GM19238 (cell line): Measurements from ENCODE around the gene HMGCS2.

Source experiments
- DNase-seq: peaks from one replicate; pipeline ENCODE4 v3.0.0; 2011; ENCODE audit warnings: low spot score; ENCODE audit not compliant: insufficient read length

HMGCS2 gene

DNA sequence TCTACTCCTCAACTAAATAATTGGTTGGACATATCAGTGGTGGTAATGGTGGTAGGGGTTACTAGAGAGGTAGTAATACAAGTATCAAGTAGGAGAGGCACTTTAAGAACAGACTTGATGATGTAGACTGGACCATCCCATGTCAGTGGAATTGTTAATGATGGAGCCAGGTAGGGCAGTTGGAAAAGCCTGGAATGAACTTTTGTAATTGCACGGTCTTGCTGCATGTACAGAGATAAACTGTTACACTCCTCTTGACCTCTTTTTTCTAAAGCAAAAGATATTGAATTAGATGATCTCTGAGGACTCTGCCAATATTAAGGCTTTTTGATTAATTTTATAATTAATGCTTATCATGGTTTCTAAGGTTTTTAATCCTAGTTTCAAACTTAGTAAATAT, 5.8 kb downstream of the HMGCS2 start:
- DNase-seq: no peak

DNA sequence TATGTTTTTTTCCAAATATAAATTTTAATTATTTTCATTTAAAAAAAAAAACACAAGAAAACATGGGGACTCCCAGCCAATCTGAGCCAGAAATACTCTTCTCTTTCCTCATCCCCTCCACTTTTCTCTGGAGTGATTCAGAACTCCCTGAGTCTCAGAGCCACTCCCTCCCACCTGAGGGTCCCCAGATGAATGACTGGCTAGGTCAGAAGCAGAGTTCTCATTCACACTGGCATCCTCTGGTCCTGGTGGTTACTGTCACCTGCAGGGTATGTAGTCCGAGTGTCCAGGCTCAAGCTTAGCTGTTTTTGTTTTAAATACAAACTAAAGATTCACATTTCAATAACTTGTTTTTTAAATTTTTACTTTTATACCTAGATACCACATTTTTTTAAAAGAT, 6.3 kb downstream of the HMGCS2 start:
- DNase-seq: no peak

DNA sequence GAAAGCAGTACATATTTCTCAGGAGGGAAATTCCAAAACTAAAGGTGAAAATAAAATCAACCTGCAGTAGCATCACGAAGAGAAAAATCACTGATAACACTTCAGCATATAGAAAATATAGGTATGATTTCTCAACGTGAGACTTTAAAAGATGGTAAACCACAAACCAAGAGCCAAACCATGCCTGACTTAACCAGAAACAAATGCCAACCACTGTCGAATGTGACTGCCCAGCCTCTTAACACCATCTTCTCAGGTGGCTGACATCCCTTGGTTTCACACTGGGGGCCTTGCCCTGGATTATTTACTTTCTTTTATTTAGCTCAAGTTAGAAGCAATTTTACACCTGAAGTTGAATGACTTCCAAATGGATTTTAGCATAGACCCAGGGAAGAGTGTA, 10.1 kb downstream of the HMGCS2 start:
- no peak for DNase-seq

DNA sequence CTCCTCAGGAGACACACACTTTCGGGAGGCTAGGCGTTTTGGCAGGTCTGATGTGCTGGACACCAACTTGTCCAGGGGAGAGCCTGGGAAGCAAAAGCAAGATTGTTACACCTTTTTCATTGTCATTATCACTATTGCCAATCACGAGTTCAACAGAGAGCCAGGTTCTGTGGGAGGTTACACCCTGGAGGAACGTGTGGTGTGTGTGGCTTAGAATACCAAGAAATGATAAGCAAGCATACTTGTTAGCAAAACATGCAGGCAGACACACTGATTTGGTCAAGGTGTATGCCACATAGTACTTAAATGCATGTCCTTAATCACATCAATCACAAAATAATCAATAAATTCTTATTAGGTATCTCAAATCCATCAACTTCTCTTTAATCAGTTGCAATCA, 16.1 kb downstream of the HMGCS2 start:
- no peak for DNase-seq

DNA sequence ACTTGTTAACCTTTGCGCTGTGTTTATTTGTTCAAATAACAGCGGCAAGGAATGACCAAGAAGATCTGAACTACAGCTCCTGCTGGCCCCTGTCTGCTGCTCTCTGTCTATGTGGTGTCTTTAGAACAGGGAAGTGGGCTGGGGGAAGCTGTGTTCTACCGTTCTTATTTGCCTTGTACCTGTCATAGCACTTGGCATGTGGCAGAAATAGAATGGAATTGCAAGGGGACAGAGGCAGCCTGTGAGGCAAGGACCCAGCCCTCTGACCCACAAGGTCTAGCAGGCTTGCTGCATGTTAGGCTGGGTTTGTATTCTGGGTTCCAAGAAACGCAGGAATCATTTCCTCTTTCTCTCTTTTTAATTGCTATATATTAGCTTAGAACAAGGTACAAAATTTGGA, 20.7 kb downstream of the HMGCS2 start:
- no peak for DNase-seq

DNA sequence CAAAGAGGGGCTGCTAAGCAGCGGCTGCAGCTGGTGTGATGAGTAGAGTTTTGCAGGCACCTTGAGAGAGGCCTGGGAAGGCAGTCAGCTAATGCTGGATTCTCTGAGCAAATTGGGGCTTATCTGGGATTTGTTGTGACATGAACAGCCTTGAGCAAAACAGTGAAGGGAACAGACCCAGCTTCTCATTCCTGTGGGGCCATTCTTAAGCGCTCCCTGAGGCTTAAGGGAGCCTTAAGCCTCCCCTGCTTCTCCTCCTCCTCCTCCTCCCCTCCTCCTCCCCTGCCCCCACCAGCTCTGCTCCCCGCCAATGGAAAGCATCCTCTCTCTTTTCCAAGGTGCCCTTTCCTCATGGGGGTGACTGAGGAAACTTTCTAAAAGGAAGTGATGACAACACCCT, 21.3 kb downstream of the HMGCS2 start:
- no peak for DNase-seq

DNA sequence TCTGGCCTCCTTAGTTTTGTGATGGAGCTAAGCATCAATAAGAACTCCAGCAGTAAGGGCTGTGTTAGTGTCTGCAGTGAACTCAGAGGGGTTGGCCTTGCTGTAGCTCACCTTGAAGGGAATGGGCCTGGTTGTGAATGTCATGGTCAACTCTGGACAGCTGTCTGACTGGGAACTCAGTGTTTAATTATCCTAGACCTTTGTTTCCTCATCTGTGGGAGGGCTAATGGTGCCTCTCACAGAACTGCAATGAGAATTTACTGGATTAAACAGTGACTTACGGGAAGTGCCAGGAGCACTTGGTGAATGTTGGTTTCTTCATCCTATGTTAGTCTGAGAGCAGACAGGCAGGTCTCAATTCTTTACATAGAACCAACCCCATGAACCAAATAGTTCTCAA, 23.7 kb downstream of the HMGCS2 start:
- DNase-seq: no peak

DNA sequence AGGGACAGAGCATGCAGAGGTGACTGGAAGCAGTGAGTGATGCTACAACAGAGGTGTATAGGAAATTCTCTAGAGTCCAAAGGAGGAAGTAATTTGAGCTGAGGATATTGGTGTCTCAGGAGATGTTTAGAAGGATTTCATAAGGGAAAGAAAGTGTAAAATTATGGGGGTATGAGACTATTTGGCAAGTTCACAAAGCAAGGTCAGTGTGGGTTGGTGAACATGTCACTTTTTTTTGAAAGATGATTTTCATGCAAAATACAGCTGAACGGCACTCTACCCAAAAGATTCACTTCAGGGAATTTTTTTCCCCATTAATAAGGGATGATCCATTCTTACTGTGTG, 24.1 kb downstream of the HMGCS2 start:
- DNase-seq: no peak

DNA sequence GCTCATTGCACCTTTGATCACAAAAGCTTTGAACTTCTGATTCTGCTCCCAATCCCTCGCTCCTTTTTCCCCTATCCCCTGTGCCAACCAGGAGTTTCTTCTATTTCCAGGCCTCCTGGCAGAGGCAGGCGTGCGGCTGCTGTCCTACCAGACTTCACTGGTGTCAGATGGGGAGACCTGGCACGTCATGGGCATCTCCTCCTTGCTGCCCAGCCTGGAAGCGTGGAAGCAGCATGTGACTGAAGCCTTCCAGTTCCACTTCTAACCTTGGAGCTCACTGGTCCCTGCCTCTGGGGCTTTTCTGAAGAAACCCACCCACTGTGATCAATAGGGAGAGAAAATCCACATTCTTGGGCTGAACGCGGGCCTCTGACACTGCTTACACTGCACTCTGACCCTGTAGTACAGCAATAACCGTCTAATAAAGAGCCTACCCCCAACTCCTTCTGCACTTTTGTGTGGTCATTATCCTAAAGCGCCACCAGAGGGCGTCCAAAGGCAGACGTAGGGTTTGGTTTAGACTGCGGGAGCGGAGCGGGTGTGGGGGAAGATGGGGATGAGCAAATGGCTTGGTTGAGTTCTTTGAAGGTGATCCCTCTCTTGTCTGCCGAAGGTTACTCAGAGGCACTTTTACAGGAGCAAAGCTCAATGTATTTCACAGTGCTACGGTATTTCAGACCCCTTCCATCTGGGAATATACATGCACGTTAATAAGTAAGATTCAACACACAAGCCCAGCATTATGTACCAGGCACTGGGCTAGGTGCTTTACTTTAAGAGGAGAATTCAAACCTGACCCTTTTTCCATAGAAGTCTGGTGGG, 24.7 kb downstream of the HMGCS2 start:
- peak; percentile 47 for DNase-seq

DNA sequence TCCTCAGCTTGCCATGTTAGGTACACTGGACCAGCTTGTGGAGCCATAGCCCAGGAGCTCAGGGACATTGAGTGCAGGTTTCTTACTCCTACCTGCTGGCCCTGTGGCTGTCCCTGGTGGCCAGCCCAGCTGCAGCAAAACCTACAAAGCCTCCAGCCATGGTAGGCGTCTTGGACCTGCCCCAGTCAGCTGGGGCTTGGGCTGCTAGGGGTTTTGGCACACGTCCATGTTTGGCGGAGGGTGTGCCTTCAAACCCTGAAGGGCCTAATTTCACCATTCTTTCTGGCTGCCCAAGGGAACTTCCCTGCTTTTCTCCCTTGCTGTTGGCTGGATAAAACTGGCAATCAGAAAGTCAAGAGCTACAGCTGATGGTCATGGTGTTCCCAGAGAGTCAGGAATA, 25.4 kb downstream of the HMGCS2 start:
- DNase-seq: no peak

DNA sequence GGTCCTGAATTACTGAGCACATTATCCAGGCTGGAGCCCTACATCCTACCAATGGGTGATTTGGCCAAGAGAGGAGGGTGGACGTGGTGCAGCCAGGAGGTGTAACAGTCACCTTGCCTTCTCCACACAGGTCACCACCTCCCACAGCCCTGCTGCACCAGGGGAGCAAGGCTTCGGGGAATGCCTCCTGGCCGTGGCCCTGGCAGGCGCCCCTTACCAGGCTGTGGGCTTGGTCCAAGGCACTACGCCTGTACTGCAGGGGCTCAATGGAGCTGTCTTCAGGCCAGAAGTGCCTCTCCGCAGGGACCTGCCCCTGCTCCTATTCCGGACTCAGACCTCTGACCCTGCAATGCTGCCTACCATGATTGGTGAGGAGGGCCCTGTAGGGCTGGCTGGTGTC, 26.0 kb downstream of the HMGCS2 start:
- no peak for DNase-seq

DNA sequence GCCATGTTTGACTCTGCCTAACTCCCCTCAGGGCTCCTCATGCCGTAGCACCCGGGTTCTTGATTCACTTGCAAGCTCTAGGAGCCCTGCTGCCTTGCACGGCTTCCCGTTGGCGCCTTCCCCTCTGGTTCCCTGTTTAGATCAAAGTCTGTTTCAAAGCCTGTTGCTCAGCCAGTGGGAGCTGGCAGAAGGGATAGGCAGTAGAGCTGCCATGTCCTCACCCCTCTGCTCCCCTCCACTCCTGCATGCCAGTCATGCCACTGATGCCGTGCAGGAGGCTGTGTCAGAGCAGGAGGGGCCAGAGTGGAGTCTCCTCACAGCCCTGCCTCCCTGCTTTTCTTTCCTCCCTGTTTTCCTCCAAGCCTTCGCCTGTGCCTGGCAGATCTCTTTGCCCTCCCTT, 26.5 kb downstream of the HMGCS2 start:
- no peak for DNase-seq

DNA sequence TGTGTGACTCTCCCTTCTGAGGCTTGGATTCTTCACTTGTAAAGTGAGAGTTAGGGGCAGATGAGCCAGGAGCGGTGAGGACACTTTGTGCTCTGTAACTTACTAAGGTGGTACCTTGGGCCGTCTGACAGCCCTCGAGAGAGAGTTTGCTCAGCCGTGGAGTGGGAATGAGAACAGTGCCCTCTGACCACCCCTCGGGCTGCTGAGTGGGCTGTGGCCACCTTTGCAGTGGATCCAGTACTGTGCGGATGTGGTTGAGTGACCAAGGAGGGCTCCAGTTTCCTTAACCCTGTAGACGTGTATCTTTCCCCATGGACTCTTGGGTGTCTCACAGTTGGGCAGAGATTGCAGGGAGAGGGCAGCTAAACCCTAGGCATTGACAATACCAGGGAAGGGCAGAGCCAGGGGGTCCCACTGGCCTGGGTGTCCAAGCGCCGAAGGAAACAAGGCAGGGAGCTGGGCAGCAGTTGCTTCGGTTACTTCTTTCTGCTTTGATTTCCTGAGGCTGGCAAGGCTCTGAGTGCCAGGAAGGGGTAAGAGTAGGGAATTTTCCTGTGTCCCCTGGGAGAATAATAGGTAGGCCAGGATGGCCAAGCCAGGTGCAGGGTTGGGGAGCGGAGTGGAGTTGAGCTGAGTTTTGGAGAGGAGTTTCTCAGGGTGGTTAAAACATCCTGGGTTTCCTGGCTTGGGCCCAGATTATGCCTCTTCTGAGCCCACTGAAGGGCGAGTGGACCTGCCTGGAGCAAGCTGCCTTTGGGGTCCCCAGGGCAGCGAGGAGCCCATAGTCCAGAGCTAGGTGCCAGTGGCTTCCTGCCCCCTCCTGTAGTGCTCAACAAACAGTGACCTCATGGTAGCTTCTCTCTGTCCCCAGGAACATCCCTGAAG, 27.6 kb downstream of the HMGCS2 start:
- no peak for DNase-seq

DNA sequence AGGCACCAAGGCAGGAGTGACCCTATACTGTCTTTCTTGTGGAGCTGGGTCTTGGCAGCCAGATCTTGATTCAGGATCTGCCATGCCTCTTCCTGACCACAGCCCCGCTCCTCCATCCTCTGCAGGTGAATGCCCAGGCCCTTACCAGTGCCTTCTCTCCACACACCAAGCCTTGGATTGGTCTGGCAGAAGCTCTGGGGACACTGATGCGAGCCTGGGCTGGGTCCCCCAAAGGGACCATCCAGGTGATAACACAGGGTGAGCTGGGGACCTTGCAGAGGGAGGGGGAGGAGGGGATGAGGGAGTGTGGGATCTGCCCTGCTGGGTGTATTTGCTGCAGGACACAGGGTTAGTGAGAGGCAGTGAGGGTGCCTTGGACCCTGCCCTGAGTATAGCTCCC, 28.4 kb downstream of the HMGCS2 start:
- DNase-seq: no peak

DNA sequence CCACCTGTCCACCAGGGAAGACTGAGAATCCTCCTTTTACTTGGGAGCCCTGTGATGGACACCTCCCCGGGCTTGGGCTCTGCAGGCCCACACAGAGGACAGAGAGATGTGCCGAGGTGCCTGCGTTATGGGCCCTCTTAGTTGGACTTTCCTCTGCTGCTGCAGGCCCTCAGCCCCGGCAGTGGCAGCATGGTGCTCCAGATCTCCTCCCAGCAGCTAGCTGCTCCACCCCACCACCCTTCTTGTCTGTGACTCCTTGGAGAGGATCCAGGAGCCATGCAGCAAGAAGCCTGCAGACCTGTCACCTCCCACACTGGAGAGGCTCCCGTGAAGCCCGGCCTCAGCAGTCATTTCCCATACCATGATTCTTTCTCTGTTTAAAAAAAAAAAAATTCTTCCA, 29.6 kb downstream of the HMGCS2 start:
- no peak for DNase-seq

DNA sequence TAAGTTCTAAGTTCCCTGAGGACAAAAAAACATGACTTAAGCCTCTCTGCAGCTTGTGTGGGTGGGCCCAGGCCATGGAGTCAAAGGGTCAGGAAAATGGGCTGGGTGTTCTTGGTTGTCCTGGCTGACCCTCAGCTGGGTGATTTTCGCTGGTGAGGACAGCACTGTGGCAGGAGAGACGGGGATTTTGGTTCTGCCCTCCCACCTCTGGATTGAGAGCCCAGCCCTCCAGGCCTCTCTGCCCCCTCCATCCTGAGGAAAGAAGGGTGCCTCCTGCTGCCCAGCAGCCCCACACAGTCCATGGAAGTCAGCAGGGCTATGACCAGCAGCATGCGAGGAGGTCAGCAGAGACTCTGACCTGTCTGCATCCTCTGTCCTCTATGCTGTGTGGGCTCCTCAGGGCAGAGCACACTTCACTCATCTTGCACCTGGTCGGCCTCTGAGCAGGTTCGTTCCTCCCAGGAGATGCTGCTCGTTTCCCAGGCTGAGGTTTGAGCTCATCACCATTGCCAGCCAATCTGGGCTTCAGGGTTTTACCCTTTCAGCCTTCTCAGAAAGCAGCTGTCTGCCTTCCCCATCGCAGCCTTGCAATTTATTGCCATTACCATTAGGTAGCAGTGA, 30.5 kb downstream of the HMGCS2 start:
- no peak for DNase-seq

DNA sequence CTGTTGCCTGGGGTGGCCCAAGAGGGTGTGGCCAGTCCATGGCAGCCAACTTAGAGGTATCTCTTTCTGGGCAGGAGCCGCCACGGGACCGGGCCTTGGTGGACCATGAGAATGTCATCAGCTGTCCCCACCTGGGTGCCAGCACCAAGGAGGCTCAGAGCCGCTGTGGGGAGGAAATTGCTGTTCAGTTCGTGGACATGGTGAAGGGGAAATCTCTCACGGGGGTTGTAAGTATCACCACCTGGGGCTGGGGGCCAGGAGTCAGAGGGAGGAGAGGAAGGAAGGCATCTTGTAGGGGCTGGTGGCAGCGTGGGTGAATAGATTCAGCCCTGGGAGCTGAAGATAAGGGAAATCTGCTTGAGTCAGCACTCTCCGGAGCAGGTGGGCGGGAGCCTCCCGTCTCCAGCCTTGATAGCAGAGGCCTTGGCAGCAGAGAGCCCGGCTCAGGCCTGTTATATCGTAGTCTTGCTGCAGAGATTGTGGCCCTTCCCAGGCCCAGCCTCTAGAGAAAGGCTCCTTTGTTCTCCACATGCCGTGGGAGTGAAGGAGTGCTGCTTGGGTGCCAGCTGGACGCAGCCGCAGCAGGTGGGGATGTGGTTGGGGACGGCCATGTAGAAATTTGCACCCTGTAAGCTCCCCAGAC, 31.5 kb downstream of the HMGCS2 start:
- no peak for DNase-seq

DNA sequence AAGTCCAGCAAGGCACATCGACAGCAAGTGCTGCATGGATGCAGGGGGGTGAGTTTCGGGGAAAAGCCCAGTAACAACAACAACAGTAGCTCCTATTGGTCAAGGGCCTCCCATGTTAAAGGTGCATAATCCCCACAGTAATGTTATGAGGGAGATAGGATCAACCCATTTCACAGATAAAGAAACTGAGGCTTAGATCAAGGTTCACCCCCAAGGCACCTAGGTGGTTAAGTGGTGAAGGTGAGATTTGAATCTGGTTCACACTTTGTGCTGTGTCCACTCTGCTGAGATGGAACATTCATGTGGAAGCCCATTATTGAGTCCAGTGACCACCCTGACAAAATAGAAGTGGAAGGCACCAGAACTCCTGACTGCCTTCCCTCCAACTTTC, 32.1 kb downstream of the HMGCS2 start:
- no peak for DNase-seq

DNA sequence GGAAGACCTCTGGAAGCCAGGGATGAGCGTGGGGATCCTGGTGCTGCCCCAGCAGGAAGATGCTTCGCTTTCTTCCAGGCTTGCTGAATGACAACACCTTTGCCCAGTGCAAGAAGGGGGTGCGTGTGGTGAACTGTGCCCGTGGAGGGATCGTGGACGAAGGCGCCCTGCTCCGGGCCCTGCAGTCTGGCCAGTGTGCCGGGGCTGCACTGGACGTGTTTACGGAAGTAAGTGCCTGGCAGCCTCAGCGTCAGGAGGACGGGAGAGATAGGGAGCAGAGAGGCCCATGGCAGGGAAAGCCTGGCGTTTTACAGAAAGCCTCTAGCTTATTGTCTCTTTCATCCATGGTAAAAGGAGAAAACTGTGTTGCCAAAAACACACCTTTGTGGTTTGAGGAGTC, 33.5 kb downstream of the HMGCS2 start:
- no peak for DNase-seq

DNA sequence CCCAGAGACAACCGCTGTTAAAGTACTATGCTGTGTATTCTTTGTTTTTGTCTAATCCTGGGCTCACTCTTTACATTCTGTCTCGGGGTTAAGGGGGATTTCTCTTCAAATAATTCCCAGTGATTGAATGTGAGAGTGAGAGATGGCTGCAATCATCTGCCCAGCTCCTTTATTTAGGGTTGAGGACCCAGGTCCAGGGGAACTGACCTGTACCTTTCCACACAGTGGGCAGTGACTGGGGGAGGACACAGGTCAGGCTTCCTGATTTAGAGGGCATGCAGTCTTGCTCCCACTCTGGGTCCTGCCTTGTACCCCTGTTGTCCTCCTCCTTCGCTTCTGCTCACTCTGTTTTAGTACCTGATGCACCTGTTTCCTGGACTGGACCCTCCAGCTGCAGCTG, 35.0 kb downstream of the HMGCS2 start:
- DNase-seq: no peak

DNA sequence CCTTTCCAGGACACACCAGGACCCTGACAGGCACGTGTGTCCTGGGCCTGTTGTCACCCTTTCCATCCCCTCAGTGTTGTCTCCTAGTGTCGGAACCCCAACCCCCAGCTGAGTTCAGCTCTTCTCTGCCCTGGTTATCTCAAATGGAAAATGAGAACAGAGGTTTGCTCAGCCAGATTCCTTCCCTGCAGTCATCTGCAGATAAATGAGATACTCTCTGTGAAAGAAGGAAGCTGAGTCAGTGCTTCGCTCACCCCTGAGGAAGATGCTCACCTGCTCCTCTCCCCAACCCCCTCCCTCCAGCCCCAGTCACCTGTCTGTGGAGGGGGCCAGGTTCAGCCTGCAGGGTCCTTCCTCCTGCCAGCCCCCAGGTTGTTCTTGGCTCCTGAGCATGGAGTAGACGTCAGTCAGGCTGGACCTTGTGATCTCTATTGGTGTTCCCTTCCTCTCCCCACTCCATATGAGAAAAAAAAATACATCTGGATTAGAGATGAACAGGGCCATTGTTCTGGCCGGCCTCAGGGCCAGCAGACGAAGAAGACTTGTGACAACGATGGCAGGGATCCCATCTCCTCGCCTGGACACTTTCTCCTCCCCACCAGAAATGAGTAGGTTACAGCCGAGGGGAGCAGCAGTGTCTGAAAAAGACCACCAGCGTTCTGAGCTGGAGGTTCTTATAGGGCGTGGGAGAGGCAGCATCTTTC, 36.1 kb downstream of the HMGCS2 start:
- no peak for DNase-seq
